ENCODE data around the gene PAPOLG. TPM values are rescaled to one million over a fixed set of nuclear protein-coding genes. Genes with fewer than 3 reads are reported as not detected.

PAPOLG gene
- total RNA-seq, 1 donor from 2014 or later: 14.8 TPM

- Histone ChIP-seq H3K9me3 (ENCODE audit: insufficient read depth, low read depth, low read length) (no peaks in the 10 kb centered on the region), H3K79me2 (ENCODE audit: insufficient read depth, low read length) (no peaks in the 10 kb centered on the region), H3K4me2 (ENCODE audit: low read length) (no peak overlapping the region), H3K4me1 (ENCODE audit: insufficient read depth, low read length) (no peaks in the 10 kb centered on the region), H3K36me3 (ENCODE audit: insufficient read depth, low read length) (no peaks in the 10 kb centered on the region), H3K27ac (ENCODE audit: low read depth, low read length) (no peak overlapping the region), H3K9ac (ENCODE audit: low read length) (no peak overlapping the region), H3K27me3 (ENCODE audit: insufficient read depth, low read length) (no peaks in the 10 kb centered on the region), H3K4me3 (ENCODE audit: insufficient read depth, low read depth, low read length) (no peak overlapping the region), H4K20me1 (ENCODE audit: insufficient read depth, low read length) (no peaks in the 10 kb centered on the region), H2AFZ (ENCODE audit: low read depth, low read length) (no peak overlapping the region)
- Mint-ChIP-seq H3K4me3 (ENCODE audit: unreplicated experiment) (no peak overlapping the region), H3K27me3 (ENCODE audit: low read depth, unreplicated experiment) (peaks cover 8% of the 10 kb centered on the region), H3K4me1 (ENCODE audit: low read depth, unreplicated experiment) (no peaks in the 10 kb centered on the region), H3K27ac (ENCODE audit: unreplicated experiment) (no peak overlapping the region), H3K36me3 (ENCODE audit: low read depth, unreplicated experiment) (no peaks in the 10 kb centered on the region), H3K9me3 (ENCODE audit: unreplicated experiment) (no peaks in the 10 kb centered on the region)
- FAIRE-seq (no peak), DNase-seq (ENCODE audit: low read depth) (no peak)
- TF ChIP-seq EZH2 (IDR thresholded peaks at IDR 0.05; ENCODE audit: insufficient read depth, low read length): no peak
- no peak for TF ChIP-seq CTCF (IDR thresholded peaks at IDR 0.05; ENCODE audit: insufficient read depth, low read depth, low read length)
These were observed 27.2 kb upstream of the PAPOLG start for GRCh38 chr2:60728855-60729254.

GRCh38 chr2:60735496-60736250, 20.4 kb upstream of the PAPOLG start:
- no peak for FAIRE-seq
- peaks cover 37% of the 10 kb centered on the region for H3K27me3 Mint-ChIP-seq (ENCODE audit: low read depth, unreplicated experiment)

More at GRCh38 chr2:60735496-60736250, 20.4 kb upstream of the PAPOLG start:
- H3K27me3 ChIP-seq (ENCODE audit: insufficient read depth, low read length): peaks cover 11% of the 10 kb centered on the region
- no peaks in the 10 kb centered on the region for H3K36me3 ChIP-seq (ENCODE audit: insufficient read depth, low read length)
- H3K4me3 ChIP-seq (ENCODE audit: insufficient read depth, low read depth, low read length): peak overlapping the region; percentile 57
- H3K27ac ChIP-seq (ENCODE audit: low read depth, low read length): no peak overlapping the region
- Mint-ChIP-seq H3K27ac (ENCODE audit: unreplicated experiment) (no peak overlapping the region), H3K4me1 (ENCODE audit: low read depth, unreplicated experiment) (no peaks in the 10 kb centered on the region), H3K4me3 (ENCODE audit: unreplicated experiment) (peak overlapping the region; percentile 84), H3K36me3 (ENCODE audit: low read depth, unreplicated experiment) (no peaks in the 10 kb centered on the region), H3K9me3 (ENCODE audit: unreplicated experiment) (peaks cover 2% of the 10 kb centered on the region)
- H3K79me2 ChIP-seq (ENCODE audit: insufficient read depth, low read length): no peaks in the 10 kb centered on the region
- H3K9me3 ChIP-seq (ENCODE audit: insufficient read depth, low read depth, low read length): no peaks in the 10 kb centered on the region
- H3K9ac ChIP-seq (ENCODE audit: low read length): no peak overlapping the region
- peak overlapping the region; percentile 87 for H3K4me2 ChIP-seq (ENCODE audit: low read length)
- DNase-seq (ENCODE audit: low read depth): no peak
- H4K20me1 ChIP-seq (ENCODE audit: insufficient read depth, low read length): no peaks in the 10 kb centered on the region
- no peak for TF ChIP-seq EZH2 (IDR thresholded peaks at IDR 0.05; ENCODE audit: insufficient read depth, low read length)
- no peak for TF ChIP-seq CTCF (IDR thresholded peaks at IDR 0.05; ENCODE audit: insufficient read depth, low read depth, low read length)
- peaks cover 3% of the 10 kb centered on the region for H3K4me1 ChIP-seq (ENCODE audit: insufficient read depth, low read length)
- peak overlapping the region; percentile 57 for H2AFZ ChIP-seq (ENCODE audit: low read depth, low read length)

All from astrocyte (in vitro differentiated cells and primary cell).